ENCODE data around the gene LMF2.

Gene LMF2

DNA sequence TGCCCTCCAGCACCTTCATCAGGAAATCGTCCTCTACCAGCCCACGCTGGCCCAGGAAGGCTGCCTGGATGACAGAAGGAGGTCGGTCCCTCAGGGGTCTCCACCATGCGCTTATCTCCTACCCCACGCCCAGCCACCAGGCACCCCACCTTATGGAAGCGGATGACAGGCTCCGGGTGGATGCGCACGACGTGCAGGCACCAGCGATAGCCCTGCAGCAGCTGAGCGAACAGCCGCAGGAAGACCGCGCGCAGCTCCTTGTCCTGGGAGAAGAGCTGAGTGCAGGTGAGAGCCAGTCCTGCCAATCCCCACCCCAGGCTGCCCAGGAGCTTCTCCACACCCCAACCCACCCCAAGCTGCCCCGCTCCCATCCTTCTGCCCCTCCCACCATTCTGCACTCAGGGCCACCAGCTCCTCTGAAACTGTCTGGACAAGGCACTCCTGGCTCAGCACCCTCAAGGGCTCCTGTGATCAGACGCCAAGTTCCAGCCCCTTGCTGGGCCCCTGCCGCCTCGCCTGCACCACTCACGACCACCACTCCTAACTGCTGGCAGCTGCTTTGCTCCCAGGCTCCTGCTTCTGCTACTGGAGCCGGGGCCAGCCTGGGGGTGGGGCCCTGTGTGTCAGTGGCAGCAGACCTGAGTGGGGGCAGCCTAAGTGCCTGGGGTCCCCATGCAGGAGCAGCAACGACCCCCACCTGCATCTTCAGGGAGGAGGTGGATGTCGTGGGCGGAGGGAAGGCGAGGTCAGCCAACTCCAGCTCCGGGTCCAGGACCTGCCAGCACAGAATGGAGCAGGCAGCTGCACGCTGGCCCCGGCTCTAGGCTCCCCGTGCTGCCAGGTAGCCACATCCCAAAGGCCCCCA is 42.2 kb downstream of the LMF2 start:
- no peak for DNase-seq (ENCODE audit: low spot score)

GRCh38 chr22:50464451-50464850 is 43.1 kb downstream of the LMF2 start:
- no peak for DNase-seq (ENCODE audit: low spot score)

DNA sequence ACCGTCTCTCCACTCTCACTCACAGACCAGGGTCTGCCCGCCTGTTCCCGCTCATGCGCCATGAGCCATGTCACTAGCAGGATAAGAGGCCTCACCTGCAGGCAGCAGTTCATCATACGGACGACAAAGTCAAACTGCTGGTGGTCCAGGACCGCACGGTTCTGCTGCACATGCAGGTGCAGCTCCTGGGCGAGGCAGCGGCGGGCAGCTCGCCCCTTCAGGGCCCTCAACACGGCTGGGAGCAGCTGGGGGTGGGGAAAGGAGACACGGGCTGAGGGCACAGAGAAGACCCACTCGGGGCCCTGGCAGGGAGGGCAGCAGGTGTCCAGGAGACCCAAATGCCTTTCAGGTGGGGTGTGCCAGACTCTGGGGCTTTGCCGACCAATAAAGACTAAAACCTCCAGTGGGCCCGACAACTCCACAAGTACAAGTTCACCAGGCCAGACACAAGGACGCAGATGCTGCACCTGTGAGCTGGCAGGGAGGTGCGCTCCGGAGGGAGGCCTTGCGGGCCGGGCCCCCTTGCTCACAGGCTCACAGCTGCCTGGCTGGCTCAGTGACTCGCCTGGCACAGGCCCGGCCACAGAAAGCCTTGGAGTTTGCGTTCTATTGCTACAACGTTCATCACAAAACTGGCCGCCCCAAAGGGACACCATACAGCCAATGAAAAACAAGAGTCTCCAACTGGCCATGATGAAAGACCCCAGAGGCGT is 44.2 kb downstream of the LMF2 start:
- DNase-seq (ENCODE audit: low spot score): no peak

- DNase-seq (ENCODE audit: low spot score): no peak
Observed at GRCh38 chr22:50461979-50462540, 45.4 kb downstream of the LMF2 start.

GRCh38 chr22:50461536-50461935 is 46.0 kb downstream of the LMF2 start:
- no peak for DNase-seq (ENCODE audit: low spot score)

GRCh38 chr22:50460938-50461337 is 46.6 kb downstream of the LMF2 start:
- no peak for DNase-seq (ENCODE audit: low spot score)

DNA sequence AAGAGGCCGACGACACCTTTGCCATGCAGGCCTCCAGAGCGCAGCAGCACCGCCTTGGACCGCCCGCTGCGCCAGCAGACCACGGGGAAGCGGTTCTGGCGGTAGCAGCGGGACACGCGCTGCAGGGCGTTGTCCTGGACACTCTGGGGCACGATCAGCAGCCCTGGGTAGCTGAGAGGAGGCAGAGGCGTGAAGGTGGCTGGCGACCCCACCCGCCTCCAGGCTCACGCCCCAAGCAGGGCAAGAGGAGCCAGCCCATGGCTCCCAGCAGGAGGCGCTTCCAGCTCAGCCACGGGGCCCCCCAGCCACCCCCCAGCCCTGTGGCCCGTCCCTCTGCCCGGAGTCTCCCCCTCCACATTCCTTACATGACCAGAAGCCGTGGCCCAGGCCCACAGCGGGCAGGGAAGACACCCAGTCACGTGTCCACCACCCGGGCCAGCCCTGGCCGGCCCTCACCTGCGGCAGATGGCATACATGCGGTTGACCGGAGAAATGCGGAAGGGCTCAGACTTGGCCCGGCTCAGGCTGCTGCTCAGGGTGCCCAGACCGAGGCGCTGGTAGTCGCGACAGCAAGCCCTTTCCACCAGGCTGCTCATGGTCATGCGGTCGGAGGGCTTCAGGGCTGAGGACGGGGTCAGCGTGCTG is 47.9 kb downstream of the LMF2 start:
- no peak for DNase-seq (ENCODE audit: low spot score)

- no peak for DNase-seq (ENCODE audit: low spot score)
Observed at GRCh38 chr22:50459016-50459415, 48.5 kb downstream of the LMF2 start.

DNA sequence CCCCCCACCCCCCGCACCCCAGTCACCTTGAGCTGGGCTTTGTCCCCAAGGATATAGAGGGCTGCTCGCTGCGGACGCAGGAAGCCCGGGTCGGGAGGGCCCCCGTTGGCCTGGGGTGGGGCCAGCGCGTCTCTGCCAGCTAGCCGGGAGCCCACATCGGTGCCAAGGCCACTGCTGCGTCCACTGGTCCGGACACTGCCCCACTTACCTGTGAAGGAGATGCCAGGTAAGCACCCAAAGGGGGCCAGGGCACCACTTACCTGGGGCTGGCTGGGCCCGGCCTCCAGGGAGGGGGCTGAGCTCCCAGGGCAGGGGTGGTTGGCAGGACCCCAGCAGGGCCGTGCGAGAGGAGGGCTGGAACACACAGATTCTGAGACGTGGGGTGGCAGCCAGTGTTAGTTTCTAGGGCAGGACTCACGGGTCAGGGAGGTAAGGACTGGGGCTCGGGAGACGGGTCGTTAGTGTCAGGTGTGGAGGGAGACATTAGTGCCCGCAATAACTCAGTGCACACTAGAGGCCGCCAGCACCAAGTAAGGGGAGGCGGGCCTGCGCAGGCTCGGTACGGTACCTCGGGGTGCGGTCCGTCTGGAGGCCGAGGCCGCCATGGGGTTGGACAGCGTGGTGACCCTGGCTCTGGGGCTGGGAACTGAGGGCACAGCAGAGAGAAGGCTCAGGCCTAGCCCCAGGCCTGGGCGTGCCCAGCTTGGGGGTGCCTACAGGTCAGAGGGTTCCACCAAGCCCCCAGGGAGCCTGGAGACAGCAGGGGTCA is 50.9 kb downstream of the LMF2 start:
- peak; percentile 77 for DNase-seq (ENCODE audit: low spot score)

DNA sequence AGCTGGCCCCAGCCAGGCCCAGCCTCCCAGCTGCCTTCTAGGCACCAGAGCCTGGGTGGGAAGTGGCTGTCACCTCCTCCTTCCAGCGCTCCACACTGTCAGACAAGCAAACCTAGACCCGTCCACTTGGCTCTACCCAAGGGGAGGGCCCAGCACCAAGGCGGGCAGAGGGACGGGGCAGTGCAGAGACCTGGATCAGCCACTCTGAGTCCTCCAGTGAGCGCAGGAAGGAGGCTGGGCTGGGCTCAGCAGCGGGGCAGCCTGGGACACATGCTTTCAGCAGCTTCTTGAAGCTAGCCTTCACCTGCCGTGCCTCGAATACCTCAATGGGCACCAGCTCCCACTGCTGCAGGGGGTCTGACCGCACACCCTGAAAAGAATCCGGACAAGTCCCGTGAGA is 51.5 kb downstream of the LMF2 start:
- no peak for DNase-seq (ENCODE audit: low spot score)

GRCh38 chr22:50455201-50455600 is 52.3 kb downstream of the LMF2 start:
- no peak for DNase-seq (ENCODE audit: low spot score)

- DNase-seq (ENCODE audit: low spot score): no peak
Observed at GRCh38 chr22:50454556-50455075, 52.9 kb downstream of the LMF2 start.
